Caco-2 (cell line): ENCODE measurements around the gene FAM83F. TPM values are rescaled to one million over a fixed set of nuclear protein-coding genes. Genes with fewer than 3 reads are reported as not detected.

Source experiments
- BruUV-seq: library from RNA; stranded (reverse); fragments of 400-500 nt; replicated peaks from 2 replicates; lab custom pipeline; 2021; lab: Mats Ljungman, UMichigan
- CTCF ChIA-PET: fragments of 300-600 bp; sonication (Branson Sonifier 250); formaldehyde crosslinking; loops from one replicate; lab custom pipeline; 2022; ENCODE audit warnings: antibody characterized with exemption; lab: Charles Lee
- POLR2A ChIA-PET: fragments of 300-600 bp; sonication (Branson Sonifier 250); formaldehyde crosslinking; loops from one replicate; lab custom pipeline; 2022; ENCODE audit warnings: antibody characterized with exemption; lab: Charles Lee
- DNase-seq, 2 experiments: peaks; one replicate each; pipeline versions ENCODE4 v3.0.0 to v3.0.0-alpha.2; 2020 to 2022
- H3K27me3 ChIP-seq: replicated peaks from 2 replicates; pipeline ENCODE4 v1.6.0; 2011; ENCODE audit warnings: low read length; ENCODE audit not compliant: control insufficient read depth, insufficient read depth
- H3K36me3 ChIP-seq: 2 replicates; pipeline ENCODE4 v1.5.1; 2011; ENCODE audit warnings: low read length; ENCODE audit not compliant: control insufficient read depth, insufficient read depth
- H3K4me1 ChIP-seq: fragments of 250-450 bp; sonication (Bioruptor Pico); 2 replicates; pipeline ENCODE4 v1.5.1; 2020; ENCODE audit warnings: mild to moderate bottlenecking
- H3K4me3 ChIP-seq: 2 replicates; pipeline ENCODE4 v1.5.1; 2011; ENCODE audit warnings: low read depth, mild to moderate bottlenecking, control low read depth, low read length
- H3K9me3 ChIP-seq: fragments of 250-450 bp; sonication (Bioruptor Pico); 2 replicates; pipeline ENCODE4 v1.5.1; 2020; ENCODE audit warnings: mild to moderate bottlenecking, moderate library complexity
- H3K27ac Mint-ChIP-seq: one replicate; pipeline ENCODE4 v1.8.0; 2022; ENCODE audit warnings: mixed read lengths; ENCODE audit not compliant: unreplicated experiment
- H3K27me3 Mint-ChIP-seq: one replicate; pipeline ENCODE4 v1.8.0; 2022; ENCODE audit warnings: mixed read lengths; ENCODE audit not compliant: insufficient read depth, unreplicated experiment
- H3K36me3 Mint-ChIP-seq: one replicate; pipeline ENCODE4 v1.8.0; 2022; ENCODE audit warnings: mild to moderate bottlenecking, mixed read lengths; ENCODE audit not compliant: insufficient read depth, unreplicated experiment
- H3K4me1 Mint-ChIP-seq: one replicate; pipeline ENCODE4 v1.8.0; 2022; ENCODE audit warnings: low read depth, mixed read lengths; ENCODE audit not compliant: unreplicated experiment
- H3K4me3 Mint-ChIP-seq: one replicate; pipeline ENCODE4 v1.8.0; 2022; ENCODE audit warnings: mild to moderate bottlenecking, moderate library complexity, mixed read lengths; ENCODE audit not compliant: unreplicated experiment
- H3K9me3 Mint-ChIP-seq: one replicate; pipeline ENCODE4 v1.8.0; 2022; ENCODE audit warnings: mixed read lengths; ENCODE audit not compliant: unreplicated experiment
- CTCF ChIP-seq, 2 experiments: fragments of 200-600 bp in 1 of 2; IDR thresholded peaks; 1 replicate in 1 of 2; 2 replicates in 1 of 2; pipeline versions ENCODE4 v1.5.1 to v1.8.0; 2011 to 2022; ENCODE audit warnings: antibody characterized with exemption in 1 of 2, control low read depth in 1 of 2, inconsistent platforms in 1 of 2, low read depth in 1 of 2, low read length in 1 of 2, mild to moderate bottlenecking in 1 of 2, moderate library complexity in 1 of 2; ENCODE audit not compliant: insufficient read depth in 1 of 2, severe bottlenecking in 1 of 2, unreplicated experiment in 1 of 2
- intact Hi-C: fragments of 100-400 bp; cut with micrococcal nuclease; formaldehyde crosslinking; loops from one replicate; pipeline ENCODE4 v1.10.0; 2022; ENCODE audit not compliant: unreplicated experiment
- total RNA-seq: library from RNA; stranded (reverse); gene quantifications from 2 replicates; pipeline ENCODE4 v1.2.3, GENCODE V29; 2022

FAM83F gene
- total RNA-seq, 1 experiment from 2014 or later: 20.0 TPM

GRCh38 chr22:40053460-40053859 is 58.7 kb downstream of the FAM83F start:
- CTCF ChIA-PET: no interaction called here
- Histone ChIP-seq H3K4me1 (no peaks in the 10 kb centered on the region), H3K27me3 (no peaks in the 10 kb centered on the region), H3K9me3 (no peaks in the 10 kb centered on the region), H3K4me3 (no peak overlapping the region), H3K36me3 (no peaks in the 10 kb centered on the region)
- Mint-ChIP-seq H3K36me3 (no peaks in the 10 kb centered on the region), H3K27me3 (peaks cover 3% of the 10 kb centered on the region), H3K4me1 (no peaks in the 10 kb centered on the region), H3K4me3 (no peak overlapping the region), H3K27ac (no peak overlapping the region), H3K9me3 (no peaks in the 10 kb centered on the region)
- DNase-seq: no peak
- intact Hi-C loops: no loop called here
- POLR2A ChIA-PET: no interaction called here
- BruUV-seq: no TSS peak
- TF ChIP-seq CTCF (IDR thresholded peaks at IDR 0.05; ENCODE audit: insufficient read depth in 1 of 2, low read depth in 1 of 2, low read length in 1 of 2, severe bottlenecking in 1 of 2, unreplicated experiment in 1 of 2): no peak

- H3K9me3 Mint-ChIP-seq: no peaks in the 10 kb centered on the region
- POLR2A ChIA-PET: no interaction called here
- Histone ChIP-seq H3K4me3 (no peak overlapping the region), H3K9me3 (no peaks in the 10 kb centered on the region), H3K36me3 (no peaks in the 10 kb centered on the region), H3K4me1 (no peaks in the 10 kb centered on the region), H3K27me3 (no peaks in the 10 kb centered on the region)
- no peak for TF ChIP-seq CTCF (IDR thresholded peaks at IDR 0.05; ENCODE audit: insufficient read depth in 1 of 2, low read depth in 1 of 2, low read length in 1 of 2, severe bottlenecking in 1 of 2, unreplicated experiment in 1 of 2)
- H3K36me3 Mint-ChIP-seq: no peaks in the 10 kb centered on the region
- no peak for DNase-seq
- no peaks in the 10 kb centered on the region for H3K27me3 Mint-ChIP-seq
- no TSS peak for BruUV-seq
- H3K27ac Mint-ChIP-seq: no peak overlapping the region
- no peaks in the 10 kb centered on the region for H3K4me1 Mint-ChIP-seq
- no peak overlapping the region for H3K4me3 Mint-ChIP-seq
- intact Hi-C loops: no loop called here
- CTCF ChIA-PET: interaction anchor here (2.0 kb wide), 1 partner anchor 10 kb away, joined by 5 read pairs; no protein-coding TSS in a partner anchor
Observed at GRCh38 chr22:40054486-40054885, 59.7 kb downstream of the FAM83F start.

- Histone ChIP-seq H3K4me1 (no peaks in the 10 kb centered on the region), H3K9me3 (no peaks in the 10 kb centered on the region), H3K36me3 (no peaks in the 10 kb centered on the region), H3K4me3 (no peak overlapping the region), H3K27me3 (no peaks in the 10 kb centered on the region)
- no peak overlapping the region for H3K4me3 Mint-ChIP-seq
- no peak for DNase-seq
- no peak for TF ChIP-seq CTCF (IDR thresholded peaks at IDR 0.05; ENCODE audit: insufficient read depth in 1 of 2, low read depth in 1 of 2, low read length in 1 of 2, severe bottlenecking in 1 of 2, unreplicated experiment in 1 of 2)
- POLR2A ChIA-PET: interaction anchor here (1.3 kb wide), 1 partner anchor 11 kb away, joined by 5 read pairs; no protein-coding TSS in a partner anchor
- BruUV-seq: no TSS peak
- no peaks in the 10 kb centered on the region for H3K9me3 Mint-ChIP-seq
- no peaks in the 10 kb centered on the region for H3K27me3 Mint-ChIP-seq
- no peak overlapping the region for H3K27ac Mint-ChIP-seq
- H3K36me3 Mint-ChIP-seq: no peaks in the 10 kb centered on the region
- CTCF ChIA-PET: interaction anchor here (0.6 to 2.0 kb wide), 2 partner anchors 11 to 1467 kb away, joined by 5 read pairs; no protein-coding TSS in a partner anchor
- H3K4me1 Mint-ChIP-seq: no peaks in the 10 kb centered on the region
- intact Hi-C loops: no loop called here
Observed at GRCh38 chr22:40055143-40055883, 60.6 kb downstream of the FAM83F start.
